GM21717 (cell line): ENCODE results near the gene LSMEM2.
"Not testable (repeated sequence)": the region's sequence is repeated elsewhere in the genome, so short reads cannot be mapped to it uniquely, and the experiment has no call there.

Experiments
- ATAC-seq: cut with Tn5 transposase; IDR thresholded peaks from one replicate; pipeline ENCODE4 v1.9.1; 2021; ENCODE audit warnings: mild to moderate bottlenecking, moderate library complexity; ENCODE audit not compliant: unreplicated experiment

The LSMEM2 gene

GRCh38 chr3:50245831-50246516 lies 32.9 kb upstream of the LSMEM2 start:
- peak; percentile 57 for ATAC-seq

DNA sequence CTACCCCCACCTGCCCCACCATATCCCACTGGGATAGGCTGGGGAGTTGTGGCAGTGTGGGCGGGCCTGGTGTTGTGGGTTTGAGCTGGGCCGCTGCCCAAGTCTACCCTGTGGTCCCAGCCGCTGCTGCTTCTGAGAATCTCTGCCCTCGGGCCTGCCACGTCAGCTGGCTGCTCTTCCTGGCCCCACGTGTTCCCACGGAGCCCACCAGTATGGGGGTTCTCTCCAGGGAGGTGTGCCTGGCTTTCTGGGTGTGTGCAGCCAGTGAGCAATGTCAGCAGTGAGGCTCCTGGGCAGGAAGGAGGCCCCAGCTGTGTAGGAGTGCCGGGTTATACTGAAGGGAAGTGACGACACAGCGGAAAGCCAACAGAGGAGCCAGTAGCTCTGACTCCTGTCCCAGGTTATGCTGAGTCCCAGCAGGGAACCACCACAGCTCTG lies 32.4 kb upstream of the LSMEM2 start:
- ATAC-seq = peak; percentile 23

- ATAC-seq = no peak
Observed at GRCh38 chr3:50248387-50248786, 30.5 kb upstream of the LSMEM2 start.

- no peak for ATAC-seq
Observed at GRCh38 chr3:50249457-50249856, 29.4 kb upstream of the LSMEM2 start.

- ATAC-seq = no peak
Observed at GRCh38 chr3:50250514-50250913, 28.4 kb upstream of the LSMEM2 start.

- ATAC-seq = no peak
Observed at GRCh38 chr3:50251220-50251619, 27.7 kb upstream of the LSMEM2 start.

DNA sequence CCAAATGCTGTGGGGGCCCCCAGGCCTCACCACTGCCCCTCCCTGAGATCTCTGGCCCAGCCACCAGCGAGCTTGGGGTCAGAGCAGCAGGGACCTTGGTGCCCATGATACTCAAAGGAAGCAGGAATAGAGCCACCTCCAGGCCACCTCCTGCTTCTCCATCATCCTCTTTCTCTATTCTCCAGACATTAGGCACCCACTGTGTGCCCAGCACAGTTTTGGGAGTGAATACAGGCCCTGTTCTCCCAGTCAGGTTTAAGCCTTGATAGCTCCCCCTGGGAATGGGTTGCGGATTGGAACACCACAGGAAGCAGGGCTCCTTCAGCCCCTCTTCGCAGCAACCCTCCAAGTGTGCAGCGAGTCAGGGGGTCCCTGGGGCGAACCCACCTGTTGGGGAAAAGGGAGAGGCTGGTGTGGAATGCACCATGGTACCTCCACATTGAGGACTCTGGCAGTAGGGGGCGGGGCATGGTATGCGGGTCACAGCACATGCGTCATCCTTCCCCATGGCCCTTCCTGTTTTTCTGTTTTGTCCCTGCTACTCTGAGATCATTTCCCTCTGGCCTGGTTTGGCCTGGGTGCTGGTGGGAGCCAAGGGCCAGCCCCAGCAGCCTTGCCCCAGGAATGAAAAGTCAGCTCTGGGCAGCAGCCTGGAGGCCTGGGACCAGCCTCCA lies 24.2 kb upstream of the LSMEM2 start:
- ATAC-seq = no peak

DNA sequence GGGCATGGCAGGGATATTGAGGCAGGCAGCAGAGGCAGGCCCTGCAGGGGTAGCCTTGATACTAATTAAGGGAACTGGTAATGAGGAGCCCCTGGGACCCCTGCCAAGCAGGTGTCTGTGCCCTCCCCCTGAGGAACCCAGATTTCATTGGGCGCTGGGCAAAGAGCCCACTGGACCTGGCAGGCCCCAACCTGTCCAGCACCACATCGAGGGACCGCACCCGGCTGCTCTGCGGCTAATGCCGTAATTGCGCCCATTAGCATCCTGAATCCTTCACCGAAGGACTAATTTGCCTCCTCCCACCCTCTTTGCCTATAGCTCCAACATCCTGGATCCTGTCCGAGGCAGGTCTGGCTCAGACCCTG lies 23.7 kb upstream of the LSMEM2 start:
- ATAC-seq = no peak

GRCh38 chr3:50256978-50257890 lies 21.7 kb upstream of the LSMEM2 start:
- no peak for ATAC-seq

- no peak for ATAC-seq
Observed at GRCh38 chr3:50258029-50258680, 20.7 kb upstream of the LSMEM2 start.

GRCh38 chr3:50258979-50259378 lies 19.9 kb upstream of the LSMEM2 start:
- ATAC-seq = no peak

- ATAC-seq = peak; percentile 9
Observed at GRCh38 chr3:50259432-50260026, 19.4 kb upstream of the LSMEM2 start.

- peak; percentile 76 for ATAC-seq
Observed at GRCh38 chr3:50260027-50260941, 18.6 kb upstream of the LSMEM2 start.

GRCh38 chr3:50260942-50261441 lies 17.9 kb upstream of the LSMEM2 start:
- no peak for ATAC-seq

DNA sequence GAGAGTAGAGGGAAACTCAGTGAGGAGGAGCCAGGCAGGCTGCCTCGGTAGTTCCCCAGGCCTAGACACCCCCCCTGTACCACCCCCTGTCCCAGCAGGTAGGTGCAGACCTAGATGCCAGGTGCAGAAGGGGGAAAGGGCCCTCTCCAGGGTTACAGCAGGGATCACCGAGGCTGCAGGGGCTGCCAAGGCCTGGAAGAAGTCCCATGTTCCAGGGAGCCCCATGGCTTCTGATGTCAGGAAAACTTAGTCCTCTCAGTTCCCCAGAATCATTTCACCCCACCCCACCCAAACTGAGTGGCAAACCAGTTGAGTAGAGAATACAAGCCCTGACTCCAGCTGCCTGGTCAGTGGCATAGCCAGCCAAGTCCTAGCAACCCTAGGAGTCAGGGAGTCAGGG lies 17.4 kb upstream of the LSMEM2 start:
- no peak for ATAC-seq

GRCh38 chr3:50262200-50262599 lies 16.7 kb upstream of the LSMEM2 start:
- ATAC-seq = not testable (repeated sequence)

- no peak for ATAC-seq
Observed at GRCh38 chr3:50262778-50263177, 16.1 kb upstream of the LSMEM2 start.

- no peak for ATAC-seq
Observed at GRCh38 chr3:50263478-50264382, 15.2 kb upstream of the LSMEM2 start.
